ENCODE data around the gene NCAPG.
"Not testable (repeated sequence)": the region's sequence is repeated elsewhere in the genome, so short reads cannot be mapped to it uniquely, and the experiment has no call there.

GRCh38 chr4:17861906-17862305 lies 51.1 kb downstream of the NCAPG start:
- not testable (repeated sequence) for TF ChIP-seq POLR2A, CTCF (IDR thresholded peaks at IDR 0.05)

All from testis (tissue), 2 donors.